Measurements from ENCODE around the gene TBC1D5.

Gene TBC1D5

GRCh38 chr3:17121336-17121735 is 621.1 kb downstream of the TBC1D5 start:
- DNase-seq = no peak

DNA sequence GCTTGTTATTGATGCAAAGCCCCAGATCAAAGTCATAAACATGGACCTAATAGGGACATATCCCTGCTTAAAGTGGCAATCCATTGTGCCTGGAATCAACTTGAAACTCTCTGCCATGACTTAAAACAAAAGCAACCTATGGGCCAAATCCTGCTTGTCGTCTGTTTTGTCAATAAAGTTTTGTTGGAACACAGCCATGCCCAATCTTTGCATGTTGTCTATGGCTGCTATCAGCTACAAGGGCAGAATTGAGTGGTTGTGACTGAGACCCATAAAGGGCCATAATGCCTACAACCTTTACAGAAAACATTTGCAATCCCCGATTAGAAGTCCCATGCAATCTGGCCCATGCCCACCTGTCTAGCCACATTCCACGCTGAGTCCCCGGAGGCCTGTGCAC is 622.3 kb downstream of the TBC1D5 start:
- no peak for DNase-seq

DNA sequence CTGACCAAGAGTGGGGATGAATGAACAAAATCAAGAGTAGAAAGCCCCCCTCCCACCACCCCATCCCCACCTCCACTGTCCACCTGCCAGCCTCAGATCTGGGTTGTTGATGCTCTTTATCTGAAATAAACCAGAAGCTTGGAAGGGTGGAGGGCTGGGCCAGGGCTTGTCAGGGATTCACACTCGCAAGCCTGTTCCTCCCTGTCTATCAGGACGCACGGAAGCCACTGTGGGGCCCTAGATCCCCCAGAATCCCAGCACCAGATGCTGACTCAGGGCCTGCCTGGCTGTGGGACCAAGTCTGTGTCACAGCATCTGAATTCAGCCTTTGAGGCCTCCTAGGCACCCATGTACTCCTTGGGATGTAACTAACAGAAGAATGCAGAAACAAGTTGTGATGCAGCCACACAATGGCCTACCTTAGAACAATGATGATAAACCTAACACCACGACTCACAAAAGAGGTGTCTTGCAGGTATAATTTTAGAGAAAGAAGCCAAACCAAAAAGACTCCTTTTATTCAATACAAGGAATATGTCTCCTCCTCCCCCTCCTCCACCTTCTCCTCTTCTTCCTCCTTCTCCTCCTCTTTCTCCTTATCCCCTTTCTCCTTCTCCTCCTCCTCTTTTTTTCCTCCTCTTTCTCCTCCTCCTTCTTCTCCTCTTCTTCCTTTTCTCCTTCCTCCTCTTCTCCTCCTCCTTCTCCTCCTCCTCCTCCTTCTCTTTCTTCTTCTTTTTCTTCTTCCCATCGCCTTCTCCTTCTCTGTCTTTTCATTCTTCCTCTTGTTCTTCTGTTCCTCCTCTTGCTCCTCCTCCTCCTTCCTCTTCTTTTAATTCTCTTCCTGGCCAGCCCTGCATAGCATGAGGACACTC is 623.0 kb downstream of the TBC1D5 start:
- DNase-seq = no peak

- no peak for DNase-seq
Measured at GRCh38 chr3:17118771-17119170, 623.7 kb downstream of the TBC1D5 start.

GRCh38 chr3:17116007-17116600 is 626.3 kb downstream of the TBC1D5 start:
- DNase-seq = no peak

- DNase-seq = no peak
Measured at GRCh38 chr3:17115186-17115585, 627.2 kb downstream of the TBC1D5 start.

DNA sequence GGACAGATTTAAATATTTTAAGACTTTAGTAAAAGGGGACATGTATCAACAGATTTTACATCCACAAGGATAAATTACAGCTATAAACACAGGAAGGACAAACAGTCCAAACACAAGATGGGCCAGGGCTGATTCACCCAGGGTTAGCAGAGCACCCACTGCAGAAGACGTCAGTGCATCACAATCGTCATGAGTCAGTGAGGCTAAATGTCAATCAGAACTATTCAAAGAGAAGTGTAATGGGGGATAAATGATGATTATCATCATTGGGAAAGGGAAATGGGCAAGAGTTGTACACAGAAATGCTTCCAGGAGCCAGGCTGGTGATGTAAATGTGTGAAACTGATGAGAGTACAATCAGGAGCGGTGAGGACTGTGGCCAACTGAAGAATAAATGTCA is 630.8 kb downstream of the TBC1D5 start:
- no peak for DNase-seq

DNA sequence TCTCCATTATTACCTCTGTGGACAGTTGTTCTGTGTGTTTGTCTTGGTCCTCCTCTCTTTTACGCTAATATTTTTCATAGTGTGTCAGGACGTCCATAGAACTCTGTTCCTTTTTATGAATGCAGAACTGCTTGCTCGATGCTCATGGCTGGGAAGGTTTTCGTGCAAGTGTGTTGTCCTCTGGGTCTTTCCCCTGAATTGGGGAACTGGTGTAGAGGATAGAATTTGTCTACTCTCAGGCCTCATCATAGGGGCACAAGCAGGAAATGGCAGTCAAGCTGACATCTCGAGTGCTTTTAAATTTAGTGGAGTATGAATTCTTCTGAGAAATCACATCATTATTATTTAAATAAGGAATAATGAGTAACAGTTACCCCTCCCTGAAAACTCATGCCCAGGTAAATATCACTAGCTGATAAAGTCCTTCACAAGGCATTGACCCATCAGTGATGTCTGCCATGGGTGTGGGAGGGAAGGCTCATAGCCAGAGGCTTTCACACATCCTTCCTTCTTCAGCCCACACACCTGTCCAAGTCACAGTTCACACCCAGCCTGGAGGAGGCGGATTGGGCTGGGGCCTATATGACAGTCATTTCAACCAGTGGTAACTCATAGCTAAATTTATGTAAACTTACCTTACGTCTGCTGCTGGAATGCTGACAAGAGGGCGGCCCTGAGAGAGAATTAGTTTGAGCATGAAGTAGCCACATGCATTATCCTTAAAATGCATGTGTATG is 631.6 kb downstream of the TBC1D5 start:
- DNase-seq = no peak

Measured in kidney glomerular epithelial cell (primary cell).